Astrocyte (in vitro differentiated cells and primary cell): ENCODE results near the gene PRAMEF12. TPM values are rescaled to one million over a fixed set of nuclear protein-coding genes. Genes with fewer than 3 reads are reported as not detected.

Source experiments
- DNase-seq: peaks from one replicate; pipeline ENCODE4 v3.0.0-alpha.2; 2010; ENCODE audit warnings: low read depth
- FAIRE-seq: peaks from 2 replicates; lab custom pipeline; 2011; peaks lifted over from hg19 to GRCh38; lab: Jason Lieb, UNC
- H2AFZ ChIP-seq: 2 replicates; pipeline ENCODE4 v1.6.0; 2012; ENCODE audit warnings: low read depth, low read length, inconsistent platforms
- H3K27ac ChIP-seq: 2 replicates; pipeline ENCODE4 v1.5.1; 2011; ENCODE audit warnings: low read depth, low read length, inconsistent platforms
- H3K27me3 ChIP-seq: 2 replicates; pipeline ENCODE4 v1.6.0; 2011; ENCODE audit warnings: low read length, inconsistent platforms; ENCODE audit not compliant: insufficient read depth
- H3K36me3 ChIP-seq: 2 replicates; pipeline ENCODE4 v1.5.1; 2011; ENCODE audit warnings: low read length, inconsistent platforms; ENCODE audit not compliant: insufficient read depth
- H3K4me1 ChIP-seq: 2 replicates; pipeline ENCODE4 v1.5.1; 2011; ENCODE audit warnings: low read length, inconsistent platforms; ENCODE audit not compliant: insufficient read depth
- H3K4me2 ChIP-seq: 2 replicates; pipeline ENCODE4 v1.6.0; 2012; ENCODE audit warnings: low read length, inconsistent platforms
- H3K4me3 ChIP-seq: 2 replicates; pipeline ENCODE4 v1.5.1; 2011; ENCODE audit warnings: low read depth, mild to moderate bottlenecking, low read length, inconsistent platforms; ENCODE audit not compliant: insufficient read depth
- H3K79me2 ChIP-seq: 2 replicates; pipeline ENCODE4 v1.6.0; 2012; ENCODE audit warnings: mild to moderate bottlenecking, low read length, inconsistent platforms; ENCODE audit not compliant: insufficient read depth
- H3K9ac ChIP-seq: 2 replicates; pipeline ENCODE4 v1.6.0; 2012; ENCODE audit warnings: mild to moderate bottlenecking, low read length, inconsistent platforms
- H3K9me3 ChIP-seq: 2 replicates; pipeline ENCODE4 v1.5.1; 2012; ENCODE audit warnings: low read depth, mild to moderate bottlenecking, low read length, inconsistent platforms; ENCODE audit not compliant: insufficient read depth
- H4K20me1 ChIP-seq: 2 replicates; pipeline ENCODE4 v1.6.0; 2012; ENCODE audit warnings: low read length, inconsistent platforms; ENCODE audit not compliant: insufficient read depth
- H3K27ac Mint-ChIP-seq: one replicate; pipeline ENCODE4 v1.8.0; 2021; ENCODE audit warnings: mild to moderate bottlenecking, mixed read lengths; ENCODE audit not compliant: unreplicated experiment
- H3K27me3 Mint-ChIP-seq: one replicate; pipeline ENCODE4 v1.8.0; 2021; ENCODE audit warnings: low read depth, mixed read lengths; ENCODE audit not compliant: unreplicated experiment
- H3K36me3 Mint-ChIP-seq: one replicate; pipeline ENCODE4 v1.8.0; 2021; ENCODE audit warnings: low read depth, mixed read lengths; ENCODE audit not compliant: unreplicated experiment
- H3K4me1 Mint-ChIP-seq: one replicate; pipeline ENCODE4 v1.8.0; 2021; ENCODE audit warnings: low read depth, mixed read lengths; ENCODE audit not compliant: unreplicated experiment
- H3K4me3 Mint-ChIP-seq: one replicate; pipeline ENCODE4 v1.8.0; 2021; ENCODE audit warnings: mild to moderate bottlenecking, moderate library complexity, mixed read lengths; ENCODE audit not compliant: unreplicated experiment
- H3K9me3 Mint-ChIP-seq: one replicate; pipeline ENCODE4 v1.8.0; 2021; ENCODE audit warnings: mild to moderate bottlenecking, mixed read lengths; ENCODE audit not compliant: unreplicated experiment
- CTCF ChIP-seq: IDR thresholded peaks from 2 replicates; pipeline ENCODE4 v1.5.1; 2011; ENCODE audit warnings: low read depth, mild to moderate bottlenecking, inconsistent platforms, low read length, moderate library complexity; ENCODE audit not compliant: insufficient read depth
- EZH2 ChIP-seq: IDR thresholded peaks from 2 replicates; pipeline ENCODE4 v1.6.1; 2012; ENCODE audit warnings: mild to moderate bottlenecking, low read length, inconsistent platforms; ENCODE audit not compliant: insufficient read depth
- total RNA-seq: library from RNA; stranded (reverse); gene quantifications from 2 replicates; pipeline ENCODE4 v1.2.1, GENCODE V29; 2021

PRAMEF12 gene
- total RNA-seq, 1 donor from 2014 or later = 0.16 TPM

- H3K79me2 ChIP-seq = no peaks in the 10 kb centered on the region
- no peaks in the 10 kb centered on the region for H3K9me3 Mint-ChIP-seq
- TF ChIP-seq EZH2 (no peak), CTCF (no peak)
- H3K4me1 ChIP-seq = no peaks in the 10 kb centered on the region
- peaks cover 36% of the 10 kb centered on the region for H3K27me3 Mint-ChIP-seq
- H3K27ac ChIP-seq = no peak overlapping the region
- H3K4me3 Mint-ChIP-seq = no peak overlapping the region
- H3K4me3 ChIP-seq = no peak overlapping the region
- H3K4me1 Mint-ChIP-seq = no peaks in the 10 kb centered on the region
- H3K36me3 Mint-ChIP-seq = no peaks in the 10 kb centered on the region
- H3K27me3 ChIP-seq = no peaks in the 10 kb centered on the region
- H3K9ac ChIP-seq = no peak overlapping the region
- H3K4me2 ChIP-seq = no peak overlapping the region
- peaks cover 3% of the 10 kb centered on the region for H3K9me3 ChIP-seq
- H4K20me1 ChIP-seq = no peaks in the 10 kb centered on the region
- FAIRE-seq (no peak), DNase-seq (no peak)
- no peak overlapping the region for H3K27ac Mint-ChIP-seq
- no peaks in the 10 kb centered on the region for H3K36me3 ChIP-seq
- H2AFZ ChIP-seq = no peak overlapping the region
These were observed 16.6 kb upstream of the PRAMEF12 start for GRCh38 chr1:12756768-12757413.

- Mint-ChIP-seq H3K27me3 (peaks cover 40% of the 10 kb centered on the region), H3K27ac (no peak overlapping the region), H3K9me3 (no peaks in the 10 kb centered on the region), H3K36me3 (no peaks in the 10 kb centered on the region), H3K4me3 (no peak overlapping the region), H3K4me1 (no peaks in the 10 kb centered on the region)
- no peak overlapping the region for H3K27ac ChIP-seq
- H3K4me1 ChIP-seq = no peaks in the 10 kb centered on the region
- H3K36me3 ChIP-seq = no peaks in the 10 kb centered on the region
- no peaks in the 10 kb centered on the region for H4K20me1 ChIP-seq
- FAIRE-seq (no peak), DNase-seq (no peak)
- H3K27me3 ChIP-seq = no peaks in the 10 kb centered on the region
- no peak for TF ChIP-seq CTCF
- no peak overlapping the region for H3K4me3 ChIP-seq
- no peak overlapping the region for H3K9ac ChIP-seq
- no peak overlapping the region for H3K4me2 ChIP-seq
- no peak overlapping the region for H2AFZ ChIP-seq
- H3K79me2 ChIP-seq = no peaks in the 10 kb centered on the region
- H3K9me3 ChIP-seq = peaks cover 3% of the 10 kb centered on the region
These were observed 15.7 kb upstream of the PRAMEF12 start for GRCh38 chr1:12757836-12758235.

GRCh38 chr1:12760256-12760795 lies 13.2 kb upstream of the PRAMEF12 start:
- FAIRE-seq (no peak), DNase-seq (no peak)
- Histone ChIP-seq H3K79me2 (no peaks in the 10 kb centered on the region), H3K27ac (no peak overlapping the region), H3K4me3 (no peak overlapping the region), H3K27me3 (no peaks in the 10 kb centered on the region), H3K4me1 (no peaks in the 10 kb centered on the region), H3K36me3 (no peaks in the 10 kb centered on the region), H4K20me1 (no peaks in the 10 kb centered on the region), H3K9me3 (peaks cover 3% of the 10 kb centered on the region), H3K9ac (no peak overlapping the region), H3K4me2 (no peak overlapping the region), H2AFZ (no peak overlapping the region)
- no peaks in the 10 kb centered on the region for H3K36me3 Mint-ChIP-seq
- no peak for TF ChIP-seq EZH2
- TF ChIP-seq CTCF = no peak
- no peak overlapping the region for H3K4me3 Mint-ChIP-seq
- no peaks in the 10 kb centered on the region for H3K4me1 Mint-ChIP-seq
- H3K27ac Mint-ChIP-seq = no peak overlapping the region
- peaks cover 42% of the 10 kb centered on the region for H3K27me3 Mint-ChIP-seq
- H3K9me3 Mint-ChIP-seq = no peaks in the 10 kb centered on the region
